Right renal cortex interstitium (tissue), 3 donors: ENCODE measurements around the gene SLC28A3. TPM values are rescaled to one million over a fixed set of nuclear protein-coding genes. Genes with fewer than 3 reads are reported as not detected.

ENCODE experiments used
- DNase-seq, 3 donors: peaks; one replicate each; pipeline ENCODE4 v3.0.0-alpha.2; 2013; ENCODE audit warnings: low read depth in 3 of 3, low spot score in 2 of 3
- polyA plus RNA-seq, 3 donors: library from polyadenylated mRNA; unstranded; fragments of 120-200 nt; gene quantifications; one replicate each; pipeline ENCODE4 v1.2.1, GENCODE V29; 2013; ENCODE audit not compliant: insufficient read length in 3 of 3

Gene SLC28A3
- polyA plus RNA-seq, 3 donors: 0.03 to 0.07 TPM; not detected in 1

DNA sequence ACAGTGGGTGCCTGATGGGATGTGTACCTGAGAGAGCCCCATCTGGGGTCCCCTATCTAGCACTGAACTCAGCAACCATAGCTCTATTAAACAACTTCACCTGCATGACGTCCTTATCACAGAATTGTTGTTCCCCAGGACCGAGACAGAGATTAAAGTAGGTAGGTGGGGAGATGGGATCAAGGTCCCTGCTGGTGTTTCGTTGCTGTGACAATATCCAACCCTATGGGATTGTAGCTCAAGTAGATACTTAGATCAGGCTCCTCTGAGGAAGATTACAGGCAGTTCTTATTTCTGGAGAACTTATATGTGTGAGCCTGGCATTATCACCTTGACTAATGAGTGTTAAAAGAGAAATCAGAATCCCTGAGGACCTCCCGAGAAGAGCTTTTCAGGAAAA is 84.9 kb downstream of the SLC28A3 start:
- no peak for DNase-seq

GRCh38 chr9:84254972-84255371 is 85.6 kb downstream of the SLC28A3 start:
- no peak for DNase-seq

DNA sequence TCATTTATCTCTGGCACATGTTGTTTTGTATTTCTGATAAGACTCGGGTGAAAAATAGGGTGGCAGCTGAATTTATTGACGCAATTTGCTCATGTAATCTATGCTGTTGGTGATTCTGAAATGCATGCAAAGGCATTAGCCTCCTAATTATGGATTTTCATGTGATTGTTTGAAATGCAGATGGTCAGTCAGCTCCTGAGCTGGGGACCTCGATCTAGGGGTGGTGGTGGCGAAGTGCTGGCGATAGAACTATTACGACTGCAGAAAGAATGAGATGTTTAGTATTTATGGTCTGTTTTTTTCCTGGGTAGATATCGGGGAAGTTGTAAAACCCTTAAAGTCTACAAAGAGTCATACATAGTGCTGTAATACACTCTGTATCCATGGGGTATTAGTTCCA is 88.6 kb downstream of the SLC28A3 start:
- DNase-seq: no peak

DNA sequence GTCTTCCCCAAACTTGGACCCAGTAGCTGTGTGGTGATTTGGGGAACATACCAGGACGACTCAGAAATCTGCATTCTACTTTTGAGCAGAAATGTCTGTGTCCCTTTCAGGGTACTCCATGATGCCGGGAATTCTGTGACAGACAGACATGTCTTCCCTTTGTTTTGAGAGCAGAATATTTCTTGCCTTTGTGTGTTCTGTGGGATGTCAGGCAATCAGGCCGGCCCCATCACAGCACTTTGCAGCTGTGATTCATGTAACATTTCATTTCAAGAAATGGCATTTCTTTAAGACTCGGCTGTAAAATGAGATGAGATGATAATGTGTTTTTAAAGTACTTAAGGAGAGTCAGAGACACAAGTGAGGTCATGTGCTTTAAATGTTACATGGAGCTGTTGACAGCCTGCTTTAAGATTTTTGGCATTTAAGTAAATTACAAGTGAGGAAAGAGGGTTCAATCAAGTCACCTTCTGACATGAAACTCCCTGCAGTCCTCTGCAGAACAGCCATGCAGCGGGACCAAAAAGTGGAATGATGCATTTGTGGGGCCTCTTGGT is 98.7 kb downstream of the SLC28A3 start:
- no peak for DNase-seq

- no peak for DNase-seq
Measured at GRCh38 chr9:84239343-84239742, 101.2 kb downstream of the SLC28A3 start.

DNA sequence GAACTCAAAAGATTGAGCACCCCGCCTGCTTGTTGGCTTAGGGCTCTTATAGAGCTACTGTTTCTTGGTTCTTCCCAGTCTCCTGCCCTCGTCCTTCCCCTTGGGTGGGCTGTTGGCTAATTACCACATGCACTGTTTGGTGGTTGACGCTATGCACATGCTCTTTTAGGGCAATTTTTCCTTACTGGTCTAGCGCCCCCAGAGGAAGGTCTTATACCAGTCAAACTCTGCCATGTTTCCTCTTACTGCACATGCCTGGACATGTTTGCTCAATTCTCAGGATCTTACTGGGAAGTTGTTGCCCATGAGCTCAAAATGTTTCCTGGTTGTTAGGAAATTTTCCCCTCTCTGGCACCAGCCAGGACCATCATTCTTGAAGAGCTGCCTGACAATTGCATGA is 101.9 kb downstream of the SLC28A3 start:
- no peak for DNase-seq

GRCh38 chr9:84235511-84235910 is 105.0 kb downstream of the SLC28A3 start:
- DNase-seq: no peak

DNA sequence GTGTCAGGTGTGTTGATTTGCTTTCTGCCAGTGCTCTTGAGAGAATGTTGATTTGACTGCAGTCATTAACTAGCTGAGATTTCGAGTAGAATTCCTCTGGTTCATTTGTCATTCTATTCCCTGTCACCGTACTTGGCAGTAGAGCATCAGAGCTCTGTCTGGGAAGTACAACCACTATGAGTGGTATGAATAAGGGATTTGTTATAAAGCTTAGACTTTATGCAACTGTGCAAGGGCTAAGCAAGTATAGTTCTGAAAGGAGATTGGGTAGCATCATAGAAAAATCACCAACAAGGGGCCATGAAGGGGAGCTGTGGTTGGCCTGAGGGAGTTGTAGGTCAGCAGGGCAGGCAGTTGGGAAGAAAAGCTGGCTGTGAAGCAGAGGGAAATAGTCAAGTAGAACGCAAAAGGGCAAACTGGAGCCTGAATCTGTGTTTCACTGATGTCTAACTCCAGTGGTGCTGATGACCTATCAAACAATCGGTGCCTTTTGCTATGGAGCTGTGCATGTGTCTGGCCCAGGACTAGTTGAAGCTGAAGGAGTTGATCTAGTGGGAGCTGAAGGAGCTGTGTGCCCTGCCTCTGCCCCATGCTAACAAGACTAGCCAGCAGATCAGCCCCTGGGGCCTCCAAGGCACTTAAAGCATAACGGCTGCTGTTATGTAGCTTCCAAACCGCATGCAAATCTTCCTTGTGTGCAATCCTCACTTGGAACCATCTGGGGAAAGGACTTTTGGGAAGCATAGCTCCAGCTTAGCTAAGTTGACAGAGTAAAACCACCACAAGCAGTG is 110.0 kb downstream of the SLC28A3 start:
- no peak for DNase-seq

- DNase-seq: no peak
Measured at GRCh38 chr9:84229191-84229590, 111.4 kb downstream of the SLC28A3 start.

- no peak for DNase-seq
Measured at GRCh38 chr9:84228130-84228720, 112.3 kb downstream of the SLC28A3 start.

GRCh38 chr9:84226126-84226525 is 114.4 kb downstream of the SLC28A3 start:
- no peak for DNase-seq
